GM12892 (cell line): ENCODE measurements around the gene TMEM60.

Source experiments
- POLR2A ChIP-seq: IDR thresholded peaks from 2 replicates; pipeline ENCODE4 v1.6.1; 2011; ENCODE audit warnings: low read depth, low read length, control low read depth
- POLR2AphosphoS5 ChIP-seq: IDR thresholded peaks from 2 replicates; pipeline ENCODE4 v1.6.1; 2011; ENCODE audit warnings: low read depth, low read length, control low read depth

DNA sequence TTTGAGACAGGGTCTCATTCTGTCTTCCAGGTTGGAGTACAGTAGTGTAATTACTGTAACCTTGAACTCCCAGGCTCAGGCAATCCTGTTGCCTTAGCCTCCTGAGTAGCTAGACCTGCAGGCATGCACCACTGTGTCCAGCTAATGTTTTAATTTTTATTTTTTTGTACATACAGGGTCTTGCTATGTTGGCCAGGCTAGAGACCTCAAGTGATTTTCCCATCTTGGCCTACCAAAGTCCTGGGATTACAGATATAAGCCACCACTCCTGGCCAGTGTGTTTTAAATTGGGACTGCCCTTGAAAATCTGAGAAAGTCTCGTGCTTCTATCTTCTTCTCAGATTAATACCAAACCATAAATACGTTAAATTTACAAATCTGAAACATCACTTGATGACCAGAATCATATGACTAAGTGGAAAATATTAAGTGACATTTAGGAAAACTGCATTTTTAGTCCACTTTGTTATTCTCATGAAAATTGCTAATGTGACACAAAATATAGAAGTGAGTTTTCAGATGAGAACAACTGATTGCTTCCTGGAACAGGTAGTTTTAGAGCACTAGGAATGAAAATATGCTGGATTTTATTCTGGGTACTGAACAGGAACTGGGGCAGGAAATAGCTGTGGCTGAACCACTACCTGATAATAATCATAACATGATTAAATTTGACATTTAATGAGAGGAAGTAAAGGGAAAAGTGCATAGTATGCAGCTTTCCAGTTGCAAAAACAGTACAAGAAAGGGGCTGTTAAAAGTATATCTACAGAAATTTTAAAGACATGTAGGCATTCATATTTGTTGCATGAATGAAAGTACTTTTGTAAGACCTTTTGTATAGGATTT lies 4.5 kb upstream of the TMEM60 start:
- no peak for TF ChIP-seq POLR2A
- no peak for TF ChIP-seq POLR2AphosphoS5
